ENCODE data around the gene ELL2. TPM values are rescaled to one million over a fixed set of nuclear protein-coding genes. Genes with fewer than 3 reads are reported as not detected.

Gene ELL2
- total RNA-seq, 1 donor from 2014 or later: 50.8 TPM

DNA sequence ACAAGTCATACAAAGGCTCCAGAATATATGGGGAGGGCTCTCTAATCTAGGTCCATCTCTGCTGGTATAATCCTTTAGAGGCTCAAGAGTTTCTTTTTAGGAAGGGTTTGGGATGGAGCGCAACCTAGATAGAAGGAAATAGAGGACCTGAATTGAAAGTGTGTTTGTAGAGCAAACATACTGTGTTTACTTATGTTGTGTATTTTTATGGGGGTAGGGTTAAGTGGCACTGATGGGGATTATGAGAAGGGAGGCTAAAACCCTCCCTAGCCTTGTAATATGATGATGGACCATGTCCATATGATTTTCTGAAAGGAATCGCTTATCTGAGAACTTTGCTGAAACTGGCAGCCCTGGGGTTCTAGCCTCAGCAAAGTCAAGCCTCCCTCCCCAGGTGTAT lies 4.4 kb upstream of the ELL2 start:
- no peak for TF ChIP-seq CTCF (IDR thresholded peaks at IDR 0.05)
- peaks cover 10% of the 10 kb centered on the region for H3K9me3 Mint-ChIP-seq (ENCODE audit: unreplicated experiment)
- H3K27ac Mint-ChIP-seq (ENCODE audit: unreplicated experiment): no peak overlapping the region
- no peaks in the 10 kb centered on the region for H3K27me3 Mint-ChIP-seq (ENCODE audit: unreplicated experiment)
- peaks cover 5% of the 10 kb centered on the region for H3K36me3 Mint-ChIP-seq (ENCODE audit: unreplicated experiment)
- no peak for DNase-seq (ENCODE audit: extremely low spot score, unreplicated experiment)
- H3K4me3 Mint-ChIP-seq (ENCODE audit: unreplicated experiment): no peak overlapping the region
- H3K4me1 Mint-ChIP-seq (ENCODE audit: unreplicated experiment): peaks cover 12% of the 10 kb centered on the region

GRCh38 chr5:95963650-95964410 lies 2.2 kb upstream of the ELL2 start:
- no peak for TF ChIP-seq CTCF (IDR thresholded peaks at IDR 0.05)
- H3K27ac Mint-ChIP-seq (ENCODE audit: unreplicated experiment): no peak overlapping the region
- H3K36me3 Mint-ChIP-seq (ENCODE audit: unreplicated experiment): peaks cover 2% of the 10 kb centered on the region

GRCh38 chr5:95962785-95963184 lies 1.1 kb upstream of the ELL2 start:
- peaks cover 37% of the 10 kb centered on the region for H3K4me1 Mint-ChIP-seq (ENCODE audit: unreplicated experiment)
- DNase-seq (ENCODE audit: extremely low spot score, unreplicated experiment): no peak
- H3K27ac Mint-ChIP-seq (ENCODE audit: unreplicated experiment): peak overlapping the region; percentile 95
- no peak for TF ChIP-seq CTCF (IDR thresholded peaks at IDR 0.05)
- H3K4me3 Mint-ChIP-seq (ENCODE audit: unreplicated experiment): peak overlapping the region; percentile 89
- H3K27me3 Mint-ChIP-seq (ENCODE audit: unreplicated experiment): no peaks in the 10 kb centered on the region
- H3K36me3 Mint-ChIP-seq (ENCODE audit: unreplicated experiment): peaks cover 2% of the 10 kb centered on the region
- H3K9me3 Mint-ChIP-seq (ENCODE audit: unreplicated experiment): no peaks in the 10 kb centered on the region

More at GRCh38 chr5:95963650-95964410, 2.2 kb upstream of the ELL2 start:
- H3K4me1 Mint-ChIP-seq (ENCODE audit: unreplicated experiment): peaks cover 27% of the 10 kb centered on the region
- DNase-seq (ENCODE audit: extremely low spot score, unreplicated experiment): no peak
- no peaks in the 10 kb centered on the region for H3K27me3 Mint-ChIP-seq (ENCODE audit: unreplicated experiment)
- H3K4me3 Mint-ChIP-seq (ENCODE audit: unreplicated experiment): no peak overlapping the region
- no peaks in the 10 kb centered on the region for H3K9me3 Mint-ChIP-seq (ENCODE audit: unreplicated experiment)

GRCh38 chr5:95962475-95962773 lies 773 bp upstream of the ELL2 start:
- DNase-seq (ENCODE audit: extremely low spot score, unreplicated experiment): no peak
- Mint-ChIP-seq H3K36me3 (ENCODE audit: unreplicated experiment) (peaks cover 2% of the 10 kb centered on the region), H3K9me3 (ENCODE audit: unreplicated experiment) (no peaks in the 10 kb centered on the region), H3K4me1 (ENCODE audit: unreplicated experiment) (peaks cover 41% of the 10 kb centered on the region), H3K4me3 (ENCODE audit: unreplicated experiment) (peak overlapping the region; percentile 89), H3K27ac (ENCODE audit: unreplicated experiment) (peak overlapping the region; percentile 95), H3K27me3 (ENCODE audit: unreplicated experiment) (no peaks in the 10 kb centered on the region)
- TF ChIP-seq CTCF (IDR thresholded peaks at IDR 0.05): no peak

DNA sequence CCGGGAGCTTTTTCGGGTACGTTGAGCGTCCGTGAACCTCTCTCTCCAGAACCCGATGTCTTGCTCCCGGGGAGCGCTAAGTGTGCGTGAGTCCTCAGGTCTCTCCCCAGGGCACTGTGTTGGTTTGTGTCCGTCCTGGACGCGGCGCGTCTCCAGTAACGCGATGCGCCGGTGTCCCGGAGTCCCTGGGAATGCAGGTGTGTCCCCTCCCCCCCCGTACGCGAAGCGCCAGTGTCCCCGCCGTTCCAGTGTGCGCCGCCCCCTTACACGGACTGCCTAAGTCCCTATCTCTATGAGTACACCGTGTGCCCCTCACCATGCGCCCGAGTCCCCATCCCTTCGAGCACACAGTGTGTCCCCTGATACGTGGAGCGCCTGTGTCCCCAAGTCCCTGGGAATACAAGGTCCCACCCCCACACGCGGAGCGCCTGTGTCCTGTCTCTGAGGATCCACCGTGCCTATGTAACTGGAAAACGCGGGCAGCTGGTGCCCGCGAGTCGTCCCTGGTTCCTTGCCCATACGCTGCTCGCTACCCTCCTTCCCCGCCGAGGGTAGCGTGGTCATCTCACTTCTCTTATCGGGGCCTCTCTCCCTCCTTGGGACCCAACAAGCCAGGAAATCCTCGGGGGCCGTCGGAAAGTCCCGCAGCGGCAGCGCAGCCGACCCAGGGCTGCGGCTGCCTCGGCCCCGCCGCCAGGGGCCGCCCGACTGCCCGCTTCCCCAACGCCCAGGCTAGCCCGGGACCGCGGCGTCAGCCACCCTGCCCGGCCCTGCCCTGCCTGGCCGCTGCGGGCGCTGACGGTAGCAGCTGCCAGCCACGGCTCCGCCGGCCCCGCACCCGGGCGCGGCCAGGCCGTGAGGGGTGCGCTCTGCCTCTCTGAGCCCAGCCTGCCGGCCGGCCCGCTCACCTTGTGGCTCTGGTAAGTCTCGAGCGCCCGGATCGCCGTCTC lies 709 bp downstream of the ELL2 start:
- peak; percentile 96 for DNase-seq (ENCODE audit: extremely low spot score, unreplicated experiment)
- peaks cover 54% of the 10 kb centered on the region for H3K4me1 Mint-ChIP-seq (ENCODE audit: unreplicated experiment)
- no peaks in the 10 kb centered on the region for H3K9me3 Mint-ChIP-seq (ENCODE audit: unreplicated experiment)
- peak overlapping the region; percentile 96 for H3K27ac Mint-ChIP-seq (ENCODE audit: unreplicated experiment)
- H3K4me3 Mint-ChIP-seq (ENCODE audit: unreplicated experiment): peak overlapping the region; percentile 90
- TF ChIP-seq CTCF (IDR thresholded peaks at IDR 0.05): peak; percentile 93
- H3K27me3 Mint-ChIP-seq (ENCODE audit: unreplicated experiment): no peaks in the 10 kb centered on the region
- H3K36me3 Mint-ChIP-seq (ENCODE audit: unreplicated experiment): peaks cover 2% of the 10 kb centered on the region

Measured in osteocyte (in vitro differentiated cells).